Measurements from ENCODE around the gene LRRIQ3.

The LRRIQ3 gene

GRCh38 chr1:74235153-74235552, 37.2 kb upstream of the LRRIQ3 start, which contains the start of gene TNNI3K:
Gene TNNI3K, plus strand, starts transcription at chr1:74235387. Its CDS starts 65 bp downstream, at chr1:74235452.
- Histone ChIP-seq H3K9me2 (replicated peaks; ENCODE audit: insufficient read depth, low read length) (no peaks in the 10 kb centered on the region), H3K9me3 (replicated peaks; ENCODE audit: insufficient read depth, low read length) (no peaks in the 10 kb centered on the region), H3K9ac (ENCODE audit: low read length) (no peak within 1 kb of the TSS), H2AFZ (ENCODE audit: low read length) (no peak within 1 kb of the TSS), H3F3A (ENCODE audit: insufficient read depth, low read length) (no peaks in the 10 kb centered on the region), H3K27me3 (replicated peaks; ENCODE audit: insufficient read depth, low read length) (no peaks in the 10 kb centered on the region), H3K4me3 (ENCODE audit: low read length) (no peak within 1 kb of the TSS), H3K4me1 (ENCODE audit: low read length) (no peaks in the 10 kb centered on the region), H3K79me2 (ENCODE audit: low read length) (no peaks in the 10 kb centered on the region), H3K4me2 (ENCODE audit: low read depth, low read length) (no peak within 1 kb of the TSS), H3K36me3 (replicated peaks; ENCODE audit: insufficient read depth, low read length) (no peaks in the 10 kb centered on the region), H3K27ac (ENCODE audit: low read length) (no peak within 1 kb of the TSS), H4K20me1 (ENCODE audit: insufficient read depth, low read length) (no peaks in the 10 kb centered on the region)
- no peak for DNase-seq
- no peak for TF ChIP-seq EZH2phosphoT487 (IDR thresholded peaks at IDR 0.05; ENCODE audit: low read length)
- no peak for TF ChIP-seq EZH2 (optimal IDR thresholded peaks at IDR 0.05; ENCODE audit: low read depth, low read length)
- no peak for TF ChIP-seq CTCF (IDR thresholded peaks at IDR 0.05; ENCODE audit: low read length)

GRCh38 chr1:74223453-74223852, 25.5 kb upstream of the LRRIQ3 start:
- Histone ChIP-seq H3K36me3 (replicated peaks; ENCODE audit: insufficient read depth, low read length) (no peaks in the 10 kb centered on the region), H4K20me1 (ENCODE audit: insufficient read depth, low read length) (no peaks in the 10 kb centered on the region), H3K27me3 (replicated peaks; ENCODE audit: insufficient read depth, low read length) (no peaks in the 10 kb centered on the region), H3K9me2 (replicated peaks; ENCODE audit: insufficient read depth, low read length) (no peaks in the 10 kb centered on the region), H3K9me3 (replicated peaks; ENCODE audit: insufficient read depth, low read length) (no peaks in the 10 kb centered on the region), H3K9ac (ENCODE audit: low read length) (no peak overlapping the region), H3K4me2 (ENCODE audit: low read depth, low read length) (no peak overlapping the region), H3K4me1 (ENCODE audit: low read length) (no peaks in the 10 kb centered on the region), H3K27ac (ENCODE audit: low read length) (no peak overlapping the region), H3K79me2 (ENCODE audit: low read length) (no peaks in the 10 kb centered on the region), H3K4me3 (ENCODE audit: low read length) (no peak overlapping the region), H2AFZ (ENCODE audit: low read length) (no peak overlapping the region), H3F3A (ENCODE audit: insufficient read depth, low read length) (no peaks in the 10 kb centered on the region)
- TF ChIP-seq EZH2phosphoT487 (IDR thresholded peaks at IDR 0.05; ENCODE audit: low read length) (no peak), EZH2 (optimal IDR thresholded peaks at IDR 0.05; ENCODE audit: low read depth, low read length) (no peak), CTCF (IDR thresholded peaks at IDR 0.05; ENCODE audit: low read length) (no peak)
- no peak for DNase-seq

GRCh38 chr1:74222701-74223100, 24.7 kb upstream of the LRRIQ3 start:
- Histone ChIP-seq H2AFZ (ENCODE audit: low read length) (no peak overlapping the region), H3K9me2 (replicated peaks; ENCODE audit: insufficient read depth, low read length) (no peaks in the 10 kb centered on the region), H3F3A (ENCODE audit: insufficient read depth, low read length) (no peaks in the 10 kb centered on the region), H3K9ac (ENCODE audit: low read length) (no peak overlapping the region), H3K27ac (ENCODE audit: low read length) (no peak overlapping the region), H3K36me3 (replicated peaks; ENCODE audit: insufficient read depth, low read length) (no peaks in the 10 kb centered on the region), H3K4me3 (ENCODE audit: low read length) (no peak overlapping the region), H3K4me1 (ENCODE audit: low read length) (no peaks in the 10 kb centered on the region), H4K20me1 (ENCODE audit: insufficient read depth, low read length) (no peaks in the 10 kb centered on the region), H3K79me2 (ENCODE audit: low read length) (no peaks in the 10 kb centered on the region), H3K4me2 (ENCODE audit: low read depth, low read length) (no peak overlapping the region), H3K9me3 (replicated peaks; ENCODE audit: insufficient read depth, low read length) (no peaks in the 10 kb centered on the region), H3K27me3 (replicated peaks; ENCODE audit: insufficient read depth, low read length) (no peaks in the 10 kb centered on the region)
- TF ChIP-seq EZH2 (optimal IDR thresholded peaks at IDR 0.05; ENCODE audit: low read depth, low read length) (no peak), EZH2phosphoT487 (IDR thresholded peaks at IDR 0.05; ENCODE audit: low read length) (no peak), CTCF (IDR thresholded peaks at IDR 0.05; ENCODE audit: low read length) (no peak)
- no peak for DNase-seq

Data from MM.1S (cell line).